ENCODE data around the gene RBM7. TPM values are rescaled to one million over a fixed set of nuclear protein-coding genes. Genes with fewer than 3 reads are reported as not detected.

Gene RBM7
- polyA plus RNA-seq, 1 donor from 2014 or later: 36.2 TPM

GRCh38 chr11:114362958-114363357, 37.5 kb upstream of the RBM7 start:
- H3K4me2 ChIP-seq (ENCODE audit: low read length): no peak overlapping the region
- TF ChIP-seq EZH2 (IDR thresholded peaks at IDR 0.05; ENCODE audit: borderline replicate concordance, insufficient read depth, low read length, poor library complexity, severe bottlenecking) (no peak), TAF1 (IDR thresholded peaks at IDR 0.05; ENCODE audit: low read depth) (no peak), CTCF (IDR thresholded peaks at IDR 0.05; ENCODE audit: poor library complexity, severe bottlenecking) (no peak), RAD21 (conservative IDR thresholded peaks at IDR 0.05) (no peak), SMC3 (conservative IDR thresholded peaks at IDR 0.05; ENCODE audit: poor library complexity) (no peak), POLR2AphosphoS5 (IDR thresholded peaks at IDR 0.05) (no peak), EP300 (conservative IDR thresholded peaks at IDR 0.05; ENCODE audit: poor library complexity, severe bottlenecking) (no peak), MXI1 (conservative IDR thresholded peaks at IDR 0.05; ENCODE audit: poor library complexity, severe bottlenecking) (no peak), REST (IDR thresholded peaks at IDR 0.05; ENCODE audit: borderline replicate concordance) (no peak)
- H3K9me3 ChIP-seq (ENCODE audit: low read length): no peaks in the 10 kb centered on the region
- no peaks in the 10 kb centered on the region for H3K36me3 ChIP-seq (ENCODE audit: insufficient read depth, low read length)
- H2AFZ ChIP-seq (ENCODE audit: low read depth, low read length): no peak overlapping the region
- H3K9me2 ChIP-seq (ENCODE audit: insufficient read depth, low read length): no peaks in the 10 kb centered on the region
- no peaks in the 10 kb centered on the region for H3F3A ChIP-seq (ENCODE audit: insufficient read depth, low read length, poor library complexity, severe bottlenecking)
- no peak overlapping the region for H3K9ac ChIP-seq (ENCODE audit: low read length)
- H3K27ac ChIP-seq (ENCODE audit: low read length): no peak overlapping the region
- no peaks in the 10 kb centered on the region for H3K79me2 ChIP-seq (replicated peaks; ENCODE audit: insufficient read depth, low read length)
- no peak overlapping the region for H3K4me3 ChIP-seq (ENCODE audit: low read length)
- no peaks in the 10 kb centered on the region for H3K27me3 ChIP-seq (ENCODE audit: insufficient read depth, low read depth, low read length)
- H4K20me1 ChIP-seq (ENCODE audit: insufficient read depth): no peaks in the 10 kb centered on the region

- H3K36me3 ChIP-seq (ENCODE audit: insufficient read depth, low read length): no peaks in the 10 kb centered on the region
- no peaks in the 10 kb centered on the region for H3K9me2 ChIP-seq (ENCODE audit: insufficient read depth, low read length)
- peak overlapping the region; percentile 16 for H2AFZ ChIP-seq (ENCODE audit: low read depth, low read length)
- H3F3A ChIP-seq (ENCODE audit: insufficient read depth, low read length, poor library complexity, severe bottlenecking): no peaks in the 10 kb centered on the region
- no peak overlapping the region for H3K9ac ChIP-seq (ENCODE audit: low read length)
- H3K27ac ChIP-seq (ENCODE audit: low read length): peak overlapping the region; percentile 32
- peak overlapping the region; percentile 17 for H3K4me3 ChIP-seq (ENCODE audit: low read length)
- no peaks in the 10 kb centered on the region for H4K20me1 ChIP-seq (ENCODE audit: insufficient read depth)
- no peaks in the 10 kb centered on the region for H3K9me3 ChIP-seq (ENCODE audit: low read length)
- no peaks in the 10 kb centered on the region for H3K79me2 ChIP-seq (replicated peaks; ENCODE audit: insufficient read depth, low read length)
- peak overlapping the region; percentile 15 for H3K4me2 ChIP-seq (ENCODE audit: low read length)
- TF ChIP-seq POLR2AphosphoS5 (IDR thresholded peaks at IDR 0.05): peak; percentile 31
- peak; percentile 30 for TF ChIP-seq EP300 (conservative IDR thresholded peaks at IDR 0.05; ENCODE audit: poor library complexity, severe bottlenecking)
- no peak for TF ChIP-seq SMC3 (conservative IDR thresholded peaks at IDR 0.05; ENCODE audit: poor library complexity)
- TF ChIP-seq RAD21 (conservative IDR thresholded peaks at IDR 0.05): no peak
- H3K27me3 ChIP-seq (ENCODE audit: insufficient read depth, low read depth, low read length): no peaks in the 10 kb centered on the region
Measured at GRCh38 chr11:114366331-114367243, 33.9 kb upstream of the RBM7 start.

All from neural cell (in vitro differentiated cells).